Activated T-helper 1 cell treated with anti-CD3 and anti-CD28 coated beads, Interleukin-12 subunit alpha, Interleukin-12 subunit beta, Interleukin-2, Interleukin-4 antibody, amounts not matched to agents 30 ng/mL and 10 ng/mL and 1 ng/mL, durations not matched to agents 14 hours and 24 hours and 36 hours (primary cell): Measurements from ENCODE around the gene LDB2. TPM values are rescaled to one million over a fixed set of nuclear protein-coding genes. Genes with fewer than 3 reads are reported as not detected.
A peak's percentile ranks its signal among the peaks of the same experiment; 100 is the strongest.
"Not testable (repeated sequence)": the region's sequence is repeated elsewhere in the genome, so short reads cannot be mapped to it uniquely, and the experiment has no call there.

Experiments used
- DNase-seq: peaks from one replicate; pipeline ENCODE4 v3.0.0; 2021; ENCODE audit warnings: low spot score
- H3K27ac Mint-ChIP-seq: one replicate; pipeline ENCODE4 v1.8.0; 2021; ENCODE audit warnings: mild to moderate bottlenecking, mixed read lengths
- H3K27me3 Mint-ChIP-seq: one replicate; pipeline ENCODE4 v1.8.0; 2022; ENCODE audit warnings: mild to moderate bottlenecking, moderate library complexity, mixed read lengths; ENCODE audit not compliant: insufficient read depth
- H3K36me3 Mint-ChIP-seq: one replicate; pipeline ENCODE4 v1.8.0; 2021; ENCODE audit warnings: low read depth, mixed read lengths
- H3K4me1 Mint-ChIP-seq: one replicate; pipeline ENCODE4 v1.8.0; 2021; ENCODE audit warnings: low read depth, mixed read lengths
- H3K4me3 Mint-ChIP-seq: one replicate; pipeline ENCODE4 v1.8.0; 2021; ENCODE audit warnings: mild to moderate bottlenecking, moderate library complexity, mixed read lengths
- H3K9me3 Mint-ChIP-seq: one replicate; pipeline ENCODE4 v1.8.0; 2021; ENCODE audit warnings: mixed read lengths
- intact Hi-C: fragments of 100-400 bp; cut with micrococcal nuclease; formaldehyde crosslinking; loops from one replicate; pipeline ENCODE4 v1.15.1; 2024
- total RNA-seq: library from RNA; stranded (reverse); gene quantifications from 2 replicates; pipeline ENCODE4 v1.2.3, GENCODE V29; 2022

LDB2 gene
- total RNA-seq = not detected in 2 replicates

GRCh38 chr4:16897991-16898827, at the start of gene LDB2:
Gene LDB2, minus strand, starts transcription at chr4:16898645.
- DNase-seq = no peak
- H3K4me3 Mint-ChIP-seq = no peak within 1 kb of the TSS
- H3K27ac Mint-ChIP-seq = no peak within 1 kb of the TSS
- H3K9me3 Mint-ChIP-seq = no peaks in the 10 kb centered on the region
- peaks cover 19% of the 10 kb centered on the region for H3K27me3 Mint-ChIP-seq
- H3K36me3 Mint-ChIP-seq = no peaks in the 10 kb centered on the region
- intact Hi-C loops = no loop called here
- H3K4me1 Mint-ChIP-seq = peaks cover 18% of the 10 kb centered on the region

GRCh38 chr4:16942491-16942890, 44.0 kb upstream of the LDB2 start:
- DNase-seq = no peak
- no peaks in the 10 kb centered on the region for H3K36me3 Mint-ChIP-seq
- H3K4me1 Mint-ChIP-seq = no peaks in the 10 kb centered on the region
- H3K4me3 Mint-ChIP-seq = no peak overlapping the region
- intact Hi-C loops = no loop called here
- H3K27me3 Mint-ChIP-seq = no peaks in the 10 kb centered on the region
- H3K9me3 Mint-ChIP-seq = no peaks in the 10 kb centered on the region
- no peak overlapping the region for H3K27ac Mint-ChIP-seq

- intact Hi-C loops = no loop called here
- Mint-ChIP-seq H3K4me3 (no peak overlapping the region), H3K4me1 (no peaks in the 10 kb centered on the region), H3K9me3 (no peaks in the 10 kb centered on the region), H3K36me3 (no peaks in the 10 kb centered on the region), H3K27ac (no peak overlapping the region), H3K27me3 (no peaks in the 10 kb centered on the region)
- no peak for DNase-seq
Observed at GRCh38 chr4:16939178-16939577, 40.7 kb upstream of the LDB2 start.

- intact Hi-C loops = no loop called here
- H3K4me1 Mint-ChIP-seq = no peaks in the 10 kb centered on the region
- no peak for DNase-seq
- H3K27me3 Mint-ChIP-seq = no peaks in the 10 kb centered on the region
- H3K27ac Mint-ChIP-seq = no peak overlapping the region
- no peak overlapping the region for H3K4me3 Mint-ChIP-seq
- no peaks in the 10 kb centered on the region for H3K36me3 Mint-ChIP-seq
- no peaks in the 10 kb centered on the region for H3K9me3 Mint-ChIP-seq
Observed at GRCh38 chr4:16938512-16939040, 40.1 kb upstream of the LDB2 start.

- H3K36me3 Mint-ChIP-seq = no peaks in the 10 kb centered on the region
- DNase-seq = no peak
- H3K27me3 Mint-ChIP-seq = no peaks in the 10 kb centered on the region
- H3K9me3 Mint-ChIP-seq = no peaks in the 10 kb centered on the region
- no peak overlapping the region for H3K4me3 Mint-ChIP-seq
- H3K4me1 Mint-ChIP-seq = no peaks in the 10 kb centered on the region
- intact Hi-C loops = no loop called here
- H3K27ac Mint-ChIP-seq = no peak overlapping the region
Observed at GRCh38 chr4:16931339-16932305, 33.2 kb upstream of the LDB2 start.

GRCh38 chr4:16926214-16926613, 27.8 kb upstream of the LDB2 start:
- no peaks in the 10 kb centered on the region for H3K4me1 Mint-ChIP-seq
- H3K27me3 Mint-ChIP-seq = peaks cover 2% of the 10 kb centered on the region
- no peaks in the 10 kb centered on the region for H3K36me3 Mint-ChIP-seq
- intact Hi-C loops = no loop called here
- H3K4me3 Mint-ChIP-seq = no peak overlapping the region
- DNase-seq = no peak
- H3K9me3 Mint-ChIP-seq = no peaks in the 10 kb centered on the region
- no peak overlapping the region for H3K27ac Mint-ChIP-seq

GRCh38 chr4:16918716-16919115, 20.3 kb upstream of the LDB2 start:
- H3K36me3 Mint-ChIP-seq, H3K4me1 Mint-ChIP-seq, H3K27me3 Mint-ChIP-seq, H3K9me3 Mint-ChIP-seq, DNase-seq, H3K4me3 Mint-ChIP-seq, H3K27ac Mint-ChIP-seq: not testable (repeated sequence)
- intact Hi-C loops = loop anchor here (1.0 to 5.0 kb wide), 2 partner anchors 89 to 891 kb away; no protein-coding TSS in a partner anchor

GRCh38 chr4:16916719-16917337, 18.4 kb upstream of the LDB2 start:
- no peaks in the 10 kb centered on the region for H3K4me1 Mint-ChIP-seq
- H3K27ac Mint-ChIP-seq = no peak overlapping the region
- no peaks in the 10 kb centered on the region for H3K36me3 Mint-ChIP-seq

GRCh38 chr4:16916031-16916430, 17.6 kb upstream of the LDB2 start:
- Mint-ChIP-seq H3K27ac (no peak overlapping the region), H3K36me3 (no peaks in the 10 kb centered on the region), H3K27me3 (no peaks in the 10 kb centered on the region), H3K9me3 (no peaks in the 10 kb centered on the region), H3K4me1 (no peaks in the 10 kb centered on the region), H3K4me3 (no peak overlapping the region)
- no peak for DNase-seq
- intact Hi-C loops = loop anchor here (1.0 to 5.0 kb wide), 5 partner anchors 121 to 889 kb away; no protein-coding TSS in a partner anchor

More at GRCh38 chr4:16916719-16917337, 18.4 kb upstream of the LDB2 start:
- intact Hi-C loops = loop anchor here (1.0 to 5.0 kb wide), 5 partner anchors 122 to 890 kb away; no protein-coding TSS in a partner anchor
- Mint-ChIP-seq H3K4me3 (no peak overlapping the region), H3K9me3 (no peaks in the 10 kb centered on the region), H3K27me3 (no peaks in the 10 kb centered on the region)
- peak; percentile 71 for DNase-seq

- no peak overlapping the region for H3K27ac Mint-ChIP-seq
- no peaks in the 10 kb centered on the region for H3K9me3 Mint-ChIP-seq
- H3K27me3 Mint-ChIP-seq = no peaks in the 10 kb centered on the region
- no peaks in the 10 kb centered on the region for H3K4me1 Mint-ChIP-seq
- no peaks in the 10 kb centered on the region for H3K36me3 Mint-ChIP-seq
- intact Hi-C loops = no loop called here
- H3K4me3 Mint-ChIP-seq = no peak overlapping the region
- DNase-seq = no peak
Observed at GRCh38 chr4:16914208-16914607, 15.8 kb upstream of the LDB2 start.

- Mint-ChIP-seq H3K9me3 (no peaks in the 10 kb centered on the region), H3K27ac (no peak overlapping the region)
Observed at GRCh38 chr4:16912896-16913295, 14.5 kb upstream of the LDB2 start.

GRCh38 chr4:16909281-16909680, 10.8 kb upstream of the LDB2 start:
- Mint-ChIP-seq H3K4me3 (no peak overlapping the region), H3K27ac (no peak overlapping the region), H3K36me3 (no peaks in the 10 kb centered on the region), H3K27me3 (no peaks in the 10 kb centered on the region), H3K9me3 (no peaks in the 10 kb centered on the region), H3K4me1 (no peaks in the 10 kb centered on the region)
- intact Hi-C loops = no loop called here
- DNase-seq = no peak

More at GRCh38 chr4:16912896-16913295, 14.5 kb upstream of the LDB2 start:
- Mint-ChIP-seq H3K36me3 (no peaks in the 10 kb centered on the region), H3K4me1 (no peaks in the 10 kb centered on the region), H3K4me3 (no peak overlapping the region), H3K27me3 (no peaks in the 10 kb centered on the region)
- no peak for DNase-seq
- intact Hi-C loops = no loop called here
